GM10847 (cell line): ENCODE results near the gene TRAPPC5.

Experiments used
- POLR2A ChIP-seq: IDR thresholded peaks from 2 replicates; pipeline ENCODE4 v1.6.1; 2011; ENCODE audit not compliant: insufficient read length; ENCODE audit errors: extremely low read depth

TRAPPC5 gene

GRCh38 chr19:7701049-7701653, 20.5 kb downstream of the TRAPPC5 start:
- no peak for TF ChIP-seq POLR2A

GRCh38 chr19:7701654-7702457, 21.2 kb downstream of the TRAPPC5 start, which contains the start of gene FCER2:
Gene FCER2 (minus strand): TSS chr19:7702131. CDS start chr19:7699760, 2,371 bp downstream.
- TF ChIP-seq POLR2A: peak; percentile 10

GRCh38 chr19:7703332-7703731, 22.7 kb downstream of the TRAPPC5 start:
- TF ChIP-seq POLR2A: no peak

GRCh38 chr19:7704280-7705060, 23.8 kb downstream of the TRAPPC5 start:
- TF ChIP-seq POLR2A: no peak

- TF ChIP-seq POLR2A: no peak
Measured at GRCh38 chr19:7705387-7706187, 25.0 kb downstream of the TRAPPC5 start.

- no peak for TF ChIP-seq POLR2A
Measured at GRCh38 chr19:7706188-7706954, 25.7 kb downstream of the TRAPPC5 start.

- no peak for TF ChIP-seq POLR2A
Measured at GRCh38 chr19:7706955-7707456, 26.4 kb downstream of the TRAPPC5 start.

GRCh38 chr19:7709932-7710460, 29.4 kb downstream of the TRAPPC5 start:
- no peak for TF ChIP-seq POLR2A

- TF ChIP-seq POLR2A: no peak
Measured at GRCh38 chr19:7710616-7711015, 30.0 kb downstream of the TRAPPC5 start.

- no peak for TF ChIP-seq POLR2A
Measured at GRCh38 chr19:7715671-7716070, 35.0 kb downstream of the TRAPPC5 start.

GRCh38 chr19:7716762-7717161, 36.1 kb downstream of the TRAPPC5 start:
- TF ChIP-seq POLR2A: no peak

- TF ChIP-seq POLR2A: no peak
Measured at GRCh38 chr19:7718668-7719067, 38.0 kb downstream of the TRAPPC5 start.

- no peak for TF ChIP-seq POLR2A
Measured at GRCh38 chr19:7720351-7720750, 39.7 kb downstream of the TRAPPC5 start.

GRCh38 chr19:7722231-7722651, 41.6 kb downstream of the TRAPPC5 start:
- no peak for TF ChIP-seq POLR2A
